ENCODE measurements around the gene GLE1. TPM values are rescaled to one million over a fixed set of nuclear protein-coding genes. Genes with fewer than 3 reads are reported as not detected.
A peak's percentile ranks its signal among the peaks of the same experiment; 100 is the strongest.
"Not testable (repeated sequence)": the region's sequence is repeated elsewhere in the genome, so short reads cannot be mapped to it uniquely, and the experiment has no call there.

GLE1 gene
- total and polyA plus RNA-seq, 2 donors (not counting 1 experiment from before 2014, with no cell fraction given): 14.7 to 23.6 TPM

DNA sequence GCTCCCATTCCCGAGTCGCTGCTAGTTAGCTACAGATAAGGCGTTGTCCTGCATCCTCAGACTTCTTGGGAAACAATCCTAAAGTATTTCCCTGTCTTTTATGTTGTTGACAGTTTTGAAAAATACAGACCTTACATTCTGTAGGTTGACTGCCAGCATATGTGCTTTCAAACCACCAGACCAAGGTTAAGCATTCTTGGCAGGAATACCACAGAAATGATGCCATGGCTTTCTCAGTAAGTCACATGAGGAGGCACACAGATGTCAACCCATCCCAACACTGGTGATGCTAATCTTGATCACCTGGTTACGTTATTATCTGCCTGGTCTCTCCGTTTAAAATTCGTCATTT, 871 bp downstream of the GLE1 start:
- Histone ChIP-seq H3K9me3 (ENCODE audit: control insufficient read depth, insufficient read depth, low read depth, low read length) (no peaks in the 10 kb centered on the region), H3K36me3 (ENCODE audit: control insufficient read depth, insufficient read depth, low read length) (peaks cover 3% of the 10 kb centered on the region), H3K27me3 (ENCODE audit: control insufficient read depth, insufficient read depth, low read length) (no peaks in the 10 kb centered on the region), H3K4me2 (ENCODE audit: extremely low read depth, insufficient read depth, low read length) (peak overlapping the region; percentile 96), H4K20me1 (ENCODE audit: control insufficient read depth, extremely low read depth, insufficient read depth, low read length) (no peaks in the 10 kb centered on the region), H3K79me2 (ENCODE audit: control insufficient read depth, insufficient read depth, low read length) (peaks cover 9% of the 10 kb centered on the region), H2AFZ (ENCODE audit: low read length) (peak overlapping the region; percentile 97), H3K4me1 (ENCODE audit: control insufficient read depth, extremely low read depth, insufficient read depth, low read length) (peaks cover 2% of the 10 kb centered on the region), H3K27ac (ENCODE audit: insufficient read depth, low read length) (peak overlapping the region; percentile 92), H3K9ac (ENCODE audit: insufficient read depth, low read length) (peak overlapping the region; percentile 88), H3K4me3 (replicated peaks in 1 of 4; ENCODE audit: control extremely low read depth in 1 of 4, insufficient read depth in 1 of 4, low read depth in 3 of 4, low read length in 4 of 4) (peak overlapping the region; percentile 74 to 99 (median 94))
- DNase-seq (ENCODE audit: low read depth in 2 of 2): peak; percentile 26 to 53
- TF ChIP-seq EZH2 (IDR thresholded peaks at IDR 0.05; ENCODE audit: low read length, missing control alignments): no peak
- TF ChIP-seq, protein P1, sequence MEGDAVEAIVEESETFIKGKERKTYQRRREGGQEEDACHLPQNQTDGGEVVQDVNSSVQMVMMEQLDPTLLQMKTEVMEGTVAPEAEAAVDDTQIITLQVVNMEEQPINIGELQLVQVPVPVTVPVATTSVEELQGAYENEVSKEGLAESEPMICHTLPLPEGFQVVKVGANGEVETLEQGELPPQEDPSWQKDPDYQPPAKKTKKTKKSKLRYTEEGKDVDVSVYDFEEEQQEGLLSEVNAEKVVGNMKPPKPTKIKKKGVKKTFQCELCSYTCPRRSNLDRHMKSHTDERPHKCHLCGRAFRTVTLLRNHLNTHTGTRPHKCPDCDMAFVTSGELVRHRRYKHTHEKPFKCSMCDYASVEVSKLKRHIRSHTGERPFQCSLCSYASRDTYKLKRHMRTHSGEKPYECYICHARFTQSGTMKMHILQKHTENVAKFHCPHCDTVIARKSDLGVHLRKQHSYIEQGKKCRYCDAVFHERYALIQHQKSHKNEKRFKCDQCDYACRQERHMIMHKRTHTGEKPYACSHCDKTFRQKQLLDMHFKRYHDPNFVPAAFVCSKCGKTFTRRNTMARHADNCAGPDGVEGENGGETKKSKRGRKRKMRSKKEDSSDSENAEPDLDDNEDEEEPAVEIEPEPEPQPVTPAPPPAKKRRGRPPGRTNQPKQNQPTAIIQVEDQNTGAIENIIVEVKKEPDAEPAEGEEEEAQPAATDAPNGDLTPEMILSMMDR (conservative IDR thresholded peaks at IDR 0.05 in 1 of 2, IDR thresholded peaks at IDR 0.05 in 1 of 2; ENCODE audit: low read depth in 1 of 2, low read length in 2 of 2): no peak

GRCh38 chr9:128505906-128506305, 1.4 kb downstream of the GLE1 start:
- not testable (repeated sequence) for H3K4me2 ChIP-seq (ENCODE audit: extremely low read depth, insufficient read depth, low read length); H3K4me1 ChIP-seq (ENCODE audit: control insufficient read depth, extremely low read depth, insufficient read depth, low read length); H3K27me3 ChIP-seq (ENCODE audit: control insufficient read depth, insufficient read depth, low read length); H3K79me2 ChIP-seq (ENCODE audit: control insufficient read depth, insufficient read depth, low read length); DNase-seq (ENCODE audit: low read depth in 2 of 2); H2AFZ ChIP-seq (ENCODE audit: low read length); H3K27ac ChIP-seq (ENCODE audit: insufficient read depth, low read length); H3K9me3 ChIP-seq (ENCODE audit: control insufficient read depth, insufficient read depth, low read depth, low read length); H3K9ac ChIP-seq (ENCODE audit: insufficient read depth, low read length); H3K36me3 ChIP-seq (ENCODE audit: control insufficient read depth, insufficient read depth, low read length); H4K20me1 ChIP-seq (ENCODE audit: control insufficient read depth, extremely low read depth, insufficient read depth, low read length)
- H3K4me3 ChIP-seq (replicated peaks in 1 of 4; ENCODE audit: control extremely low read depth in 1 of 4, insufficient read depth in 1 of 4, low read depth in 3 of 4, low read length in 4 of 4): peak overlapping the region in 2 of 4 experiments; percentile 74 to 96

DNA sequence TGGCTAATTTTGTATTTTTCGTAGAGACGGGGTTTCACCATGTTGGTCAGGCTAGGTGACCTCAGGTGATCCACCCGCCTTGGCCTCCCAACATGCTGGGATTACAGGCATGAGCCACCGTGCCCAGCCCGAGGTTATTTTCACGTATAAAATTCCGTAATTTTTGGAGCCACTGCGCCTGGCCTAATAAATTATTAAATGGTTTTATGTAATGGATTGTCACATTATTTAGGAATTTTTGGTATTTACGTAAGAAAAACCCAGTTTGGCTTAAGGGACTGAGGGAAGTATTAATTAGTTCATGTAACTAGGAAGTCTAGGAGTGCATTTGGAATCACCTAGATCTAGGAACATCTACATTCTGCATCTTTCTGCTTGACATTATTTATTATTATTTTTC, 8.3 kb downstream of the GLE1 start:
- H3K4me3 ChIP-seq (replicated peaks in 1 of 4; ENCODE audit: control extremely low read depth in 1 of 4, insufficient read depth in 1 of 4, low read depth in 3 of 4, low read length in 4 of 4): no peak overlapping the region
- no peak overlapping the region for H2AFZ ChIP-seq (ENCODE audit: low read length)
- DNase-seq (ENCODE audit: low read depth in 2 of 2): no peak
- no peak overlapping the region for H3K4me2 ChIP-seq (ENCODE audit: extremely low read depth, insufficient read depth, low read length)
- peaks cover 3% of the 10 kb centered on the region for H3K36me3 ChIP-seq (ENCODE audit: control insufficient read depth, insufficient read depth, low read length)
- H3K27ac ChIP-seq (ENCODE audit: insufficient read depth, low read length): no peak overlapping the region
- H3K27me3 ChIP-seq (ENCODE audit: control insufficient read depth, insufficient read depth, low read length): no peaks in the 10 kb centered on the region
- TF ChIP-seq, protein P1 (conservative IDR thresholded peaks at IDR 0.05 in 1 of 2, IDR thresholded peaks at IDR 0.05 in 1 of 2; ENCODE audit: low read depth in 1 of 2, low read length in 2 of 2): no peak
- no peak for TF ChIP-seq EZH2 (IDR thresholded peaks at IDR 0.05; ENCODE audit: low read length, missing control alignments)
- H3K9ac ChIP-seq (ENCODE audit: insufficient read depth, low read length): no peak overlapping the region
- H3K9me3 ChIP-seq (ENCODE audit: control insufficient read depth, insufficient read depth, low read depth, low read length): no peaks in the 10 kb centered on the region
- H3K79me2 ChIP-seq (ENCODE audit: control insufficient read depth, insufficient read depth, low read length): no peaks in the 10 kb centered on the region
- H3K4me1 ChIP-seq (ENCODE audit: control insufficient read depth, extremely low read depth, insufficient read depth, low read length): no peaks in the 10 kb centered on the region
- no peaks in the 10 kb centered on the region for H4K20me1 ChIP-seq (ENCODE audit: control insufficient read depth, extremely low read depth, insufficient read depth, low read length)
